DND-41 (cell line): Measurements from ENCODE around the gene EHD3.

Experiments
- ATAC-seq: fragments of 200-7000 bp; cut with Tn5 transposase; 3 replicates; pipeline ENCODE4 v1.9.1; 2021; ENCODE audit warnings: low read depth; ENCODE audit not compliant: insufficient read depth
- DNase-seq: peaks from one replicate; pipeline ENCODE4 v3.0.0-alpha.2; 2020
- H2AFZ ChIP-seq: 2 replicates; pipeline ENCODE4 v1.6.0; 2012; ENCODE audit warnings: low read depth, low read length
- H3K27ac ChIP-seq: 2 replicates; pipeline ENCODE4 v1.5.1; 2012; ENCODE audit warnings: low read length, inconsistent platforms
- H3K27me3 ChIP-seq: fragments of 200-600 bp; sonication (generic); 2 replicates; pipeline ENCODE4 v1.6.0; 2012; ENCODE audit warnings: low read length, mild to moderate bottlenecking, inconsistent platforms; ENCODE audit not compliant: insufficient read depth, poor library complexity
- H3K36me3 ChIP-seq: 2 replicates; pipeline ENCODE4 v1.5.1; 2012; ENCODE audit warnings: low read length, inconsistent platforms; ENCODE audit not compliant: insufficient read depth
- H3K4me1 ChIP-seq: 2 replicates; pipeline ENCODE4 v1.5.1; 2012; ENCODE audit warnings: mild to moderate bottlenecking, low read length; ENCODE audit not compliant: insufficient read depth
- H3K4me2 ChIP-seq: 2 replicates; pipeline ENCODE4 v1.6.0; 2012; ENCODE audit warnings: mild to moderate bottlenecking, moderate library complexity, low read length, inconsistent platforms; ENCODE audit not compliant: insufficient read depth
- H3K4me3 ChIP-seq, 2 experiments: fragments of 200-600 bp in 1 of 2; shearing (Covaris generic) in 1 of 2; 2 replicates each; pipeline ENCODE4 v1.5.1; 2012 to 2016; ENCODE audit warnings: inconsistent platforms in 2 of 2, low read length in 2 of 2, mild to moderate bottlenecking in 2 of 2, low read depth in 1 of 2, moderate library complexity in 1 of 2
- H3K79me2 ChIP-seq: 2 replicates; pipeline ENCODE4 v1.6.0; 2012; ENCODE audit warnings: low read length, inconsistent platforms; ENCODE audit not compliant: insufficient read depth
- H3K9ac ChIP-seq: 2 replicates; pipeline ENCODE4 v1.6.0; 2012; ENCODE audit warnings: low read depth, mild to moderate bottlenecking, inconsistent platforms, low read length, moderate library complexity
- H3K9me3 ChIP-seq: 2 replicates; pipeline ENCODE4 v1.5.1; 2012; ENCODE audit warnings: low read length, moderate library complexity, mild to moderate bottlenecking, inconsistent platforms; ENCODE audit not compliant: insufficient read depth, severe bottlenecking
- H4K20me1 ChIP-seq: 2 replicates; pipeline ENCODE4 v1.6.0; 2012; ENCODE audit warnings: low read length; ENCODE audit not compliant: insufficient read depth
- EZH2 ChIP-seq: IDR thresholded peaks from 3 replicates; pipeline ENCODE4 v1.6.1; 2012; ENCODE audit warnings: borderline replicate concordance, low read depth, mild to moderate bottlenecking, moderate library complexity, low read length, inconsistent platforms; ENCODE audit not compliant: severe bottlenecking
- TF ChIP-seq, protein P1 (sequence below): IDR thresholded peaks from 2 replicates; pipeline ENCODE4 v1.5.1; 2012; ENCODE audit warnings: borderline replicate concordance, low read length, moderate library complexity, mild to moderate bottlenecking; ENCODE audit not compliant: poor library complexity, severe bottlenecking; ENCODE audit errors: extremely low read depth

EHD3 gene

GRCh38 chr2:31247711-31248110, 13.8 kb downstream of the EHD3 start:
- no peak overlapping the region for H3K4me3 ChIP-seq
- no peak for ATAC-seq
- H3K4me2 ChIP-seq: no peak overlapping the region
- H3K36me3 ChIP-seq: no peaks in the 10 kb centered on the region
- H3K27me3 ChIP-seq: no peaks in the 10 kb centered on the region
- DNase-seq: no peak
- TF ChIP-seq, protein P1, sequence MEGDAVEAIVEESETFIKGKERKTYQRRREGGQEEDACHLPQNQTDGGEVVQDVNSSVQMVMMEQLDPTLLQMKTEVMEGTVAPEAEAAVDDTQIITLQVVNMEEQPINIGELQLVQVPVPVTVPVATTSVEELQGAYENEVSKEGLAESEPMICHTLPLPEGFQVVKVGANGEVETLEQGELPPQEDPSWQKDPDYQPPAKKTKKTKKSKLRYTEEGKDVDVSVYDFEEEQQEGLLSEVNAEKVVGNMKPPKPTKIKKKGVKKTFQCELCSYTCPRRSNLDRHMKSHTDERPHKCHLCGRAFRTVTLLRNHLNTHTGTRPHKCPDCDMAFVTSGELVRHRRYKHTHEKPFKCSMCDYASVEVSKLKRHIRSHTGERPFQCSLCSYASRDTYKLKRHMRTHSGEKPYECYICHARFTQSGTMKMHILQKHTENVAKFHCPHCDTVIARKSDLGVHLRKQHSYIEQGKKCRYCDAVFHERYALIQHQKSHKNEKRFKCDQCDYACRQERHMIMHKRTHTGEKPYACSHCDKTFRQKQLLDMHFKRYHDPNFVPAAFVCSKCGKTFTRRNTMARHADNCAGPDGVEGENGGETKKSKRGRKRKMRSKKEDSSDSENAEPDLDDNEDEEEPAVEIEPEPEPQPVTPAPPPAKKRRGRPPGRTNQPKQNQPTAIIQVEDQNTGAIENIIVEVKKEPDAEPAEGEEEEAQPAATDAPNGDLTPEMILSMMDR: no peak
- no peak for TF ChIP-seq EZH2
- H3K9me3 ChIP-seq: no peaks in the 10 kb centered on the region
- H3K4me1 ChIP-seq: no peaks in the 10 kb centered on the region
- no peak overlapping the region for H3K9ac ChIP-seq
- H2AFZ ChIP-seq: no peak overlapping the region
- no peaks in the 10 kb centered on the region for H4K20me1 ChIP-seq
- H3K27ac ChIP-seq: no peak overlapping the region
- no peaks in the 10 kb centered on the region for H3K79me2 ChIP-seq

DNA sequence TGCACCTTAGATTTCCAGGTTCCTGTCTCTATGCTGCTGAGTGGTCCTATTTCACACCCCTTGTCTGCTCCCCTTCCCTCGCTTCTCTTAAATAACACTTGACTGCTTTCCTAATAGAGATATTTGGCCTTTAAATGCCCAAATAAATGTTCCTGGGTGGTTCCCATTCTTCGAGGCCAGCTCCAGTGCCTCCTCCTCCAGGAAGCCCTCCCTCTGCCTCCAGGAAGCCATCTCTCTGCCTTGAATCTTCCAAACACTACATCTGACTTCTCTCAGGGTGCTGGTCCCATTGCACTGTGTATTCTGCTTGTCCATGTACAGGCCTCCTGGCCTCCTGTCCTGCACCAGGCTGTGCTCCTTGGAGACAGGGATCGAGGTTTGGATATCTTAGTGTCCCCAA, 14.2 kb downstream of the EHD3 start:
- Histone ChIP-seq H3K27me3 (no peaks in the 10 kb centered on the region), H3K9me3 (no peaks in the 10 kb centered on the region), H3K4me3 (no peak overlapping the region), H3K79me2 (no peaks in the 10 kb centered on the region), H3K36me3 (no peaks in the 10 kb centered on the region), H3K27ac (no peak overlapping the region), H3K4me1 (no peaks in the 10 kb centered on the region), H3K9ac (no peak overlapping the region), H2AFZ (no peak overlapping the region), H4K20me1 (no peaks in the 10 kb centered on the region), H3K4me2 (no peak overlapping the region)
- TF ChIP-seq, protein P1: no peak
- DNase-seq (no peak), ATAC-seq (no peak)

GRCh38 chr2:31249009-31249690, 15.2 kb downstream of the EHD3 start:
- Histone ChIP-seq H3K9ac (no peak overlapping the region), H3K27me3 (no peaks in the 10 kb centered on the region), H3K79me2 (no peaks in the 10 kb centered on the region), H3K4me1 (no peaks in the 10 kb centered on the region), H2AFZ (no peak overlapping the region), H3K4me3 (no peak overlapping the region), H4K20me1 (no peaks in the 10 kb centered on the region), H3K9me3 (no peaks in the 10 kb centered on the region), H3K27ac (no peak overlapping the region), H3K4me2 (no peak overlapping the region), H3K36me3 (no peaks in the 10 kb centered on the region)
- DNase-seq (no peak), ATAC-seq (no peak)
- TF ChIP-seq, protein P1: no peak
- TF ChIP-seq EZH2: no peak
